ENCODE measurements around the gene SRGAP1.

The SRGAP1 gene

DNA sequence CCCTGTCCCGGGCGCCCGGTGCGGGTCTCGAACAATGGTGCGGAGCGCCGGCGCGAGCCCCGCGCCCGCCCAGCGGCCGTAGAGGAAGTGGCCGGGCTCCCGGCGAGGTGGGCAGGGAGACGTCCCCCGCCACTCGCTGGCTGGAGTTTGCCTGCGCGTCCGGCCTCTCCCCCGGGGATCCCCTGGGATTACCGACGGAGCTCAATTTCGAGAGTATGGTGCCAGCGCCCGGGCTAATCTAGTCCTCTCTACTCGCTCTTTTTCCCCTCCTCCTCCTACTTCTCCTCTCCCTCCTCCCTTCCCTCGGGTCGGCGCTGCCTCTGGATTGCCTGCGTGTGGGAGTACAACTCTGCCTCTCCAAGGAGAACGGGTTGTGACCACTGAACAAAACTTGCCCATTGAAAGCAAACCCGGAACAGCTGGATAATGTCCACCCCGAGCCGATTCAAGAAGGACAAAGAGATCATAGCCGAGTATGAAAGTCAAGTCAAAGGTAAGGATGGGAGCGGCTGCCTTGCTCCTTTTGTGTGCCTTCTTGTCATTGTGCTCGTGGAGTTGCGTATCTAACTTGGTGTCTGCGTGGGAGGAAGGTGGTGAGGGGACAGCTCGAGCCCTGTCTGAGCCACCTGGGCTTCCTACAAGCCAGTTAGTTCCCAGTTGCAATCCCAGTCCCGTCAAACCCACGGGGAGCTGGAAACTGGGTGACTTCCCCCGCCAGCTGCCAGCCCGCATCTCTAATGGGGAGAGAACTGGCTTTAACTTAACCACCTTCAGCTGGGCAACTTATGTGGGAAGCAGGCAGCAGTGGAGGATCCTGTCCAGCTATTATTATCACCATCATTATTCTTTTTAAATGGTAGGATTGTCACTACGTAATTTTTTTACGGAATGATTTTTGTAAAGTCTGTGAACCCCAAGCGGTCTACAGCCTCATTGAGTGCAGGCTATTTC is at the start of gene SRGAP1:
Gene SRGAP1 (plus strand): TSS at position 310 of the 951 bp plus-strand sequence. CDS start 117 bp downstream, at position 427.
- WGBS (ENCODE audit: insufficient coverage, insufficient read length), result no CpG with 5 or more reads among the region's 52 CpGs
- H3K4me3 ChIP-seq (ENCODE audit: low read length), result peak within 1 kb of the TSS; percentile 75
- H3K4me1 ChIP-seq (ENCODE audit: control insufficient read depth, insufficient read depth, low read length), result peaks cover 1% of the 10 kb centered on the region; the same call in 1 of the 2 replicates
- H3K9me3 ChIP-seq (ENCODE audit: control insufficient read depth, insufficient read depth, low read length), result no peaks in the 10 kb centered on the region
- no peak within 1 kb of the TSS for H3K27ac ChIP-seq (ENCODE audit: low read length)
- H3K27me3 ChIP-seq (ENCODE audit: control insufficient read depth, insufficient read depth, low read length), result no peaks in the 10 kb centered on the region; the same call in 1 of the 2 replicates
- no peaks in the 10 kb centered on the region for H3K36me3 ChIP-seq (ENCODE audit: control insufficient read depth, insufficient read depth, low read length)
- DNase-seq (ENCODE audit: low read depth, low spot score), result no peak

- Histone ChIP-seq H3K27ac (ENCODE audit: low read length) (no peak overlapping the region), H3K4me1 (ENCODE audit: control insufficient read depth, insufficient read depth, low read length) (no peaks in the 10 kb centered on the region), H3K36me3 (ENCODE audit: control insufficient read depth, insufficient read depth, low read length) (0 out of 2 replicates have a peak, but pooled peaks cover 3% of the 10 kb centered on the region), H3K4me3 (ENCODE audit: low read length) (no peak overlapping the region), H3K9me3 (ENCODE audit: control insufficient read depth, insufficient read depth, low read length) (no peaks in the 10 kb centered on the region), H3K27me3 (ENCODE audit: control insufficient read depth, insufficient read depth, low read length) (no peaks in the 10 kb centered on the region)
- DNase-seq (ENCODE audit: low read depth, low spot score), result peak; percentile 13
- no CpG with 5 or more reads among the region's 10 CpGs for WGBS (ENCODE audit: insufficient coverage, insufficient read length)
Measured at GRCh38 chr12:63795032-63795687, 49.3 kb upstream of the SRGAP1 start.

GRCh38 chr12:63795944-63796343 is 48.6 kb upstream of the SRGAP1 start:
- WGBS (ENCODE audit: insufficient coverage, insufficient read length), result 100% methylated on average over 1 of the region's 6 CpGs
- H3K27me3 ChIP-seq (ENCODE audit: control insufficient read depth, insufficient read depth, low read length), result no peaks in the 10 kb centered on the region
- no peak overlapping the region for H3K4me3 ChIP-seq (ENCODE audit: low read length)
- no peaks in the 10 kb centered on the region for H3K4me1 ChIP-seq (ENCODE audit: control insufficient read depth, insufficient read depth, low read length)
- DNase-seq (ENCODE audit: low read depth, low spot score), result no peak
- 0 out of 2 replicates have a peak, but pooled peaks cover 3% of the 10 kb centered on the region for H3K36me3 ChIP-seq (ENCODE audit: control insufficient read depth, insufficient read depth, low read length)
- H3K9me3 ChIP-seq (ENCODE audit: control insufficient read depth, insufficient read depth, low read length), result no peaks in the 10 kb centered on the region
- H3K27ac ChIP-seq (ENCODE audit: low read length), result no peak overlapping the region

DNA sequence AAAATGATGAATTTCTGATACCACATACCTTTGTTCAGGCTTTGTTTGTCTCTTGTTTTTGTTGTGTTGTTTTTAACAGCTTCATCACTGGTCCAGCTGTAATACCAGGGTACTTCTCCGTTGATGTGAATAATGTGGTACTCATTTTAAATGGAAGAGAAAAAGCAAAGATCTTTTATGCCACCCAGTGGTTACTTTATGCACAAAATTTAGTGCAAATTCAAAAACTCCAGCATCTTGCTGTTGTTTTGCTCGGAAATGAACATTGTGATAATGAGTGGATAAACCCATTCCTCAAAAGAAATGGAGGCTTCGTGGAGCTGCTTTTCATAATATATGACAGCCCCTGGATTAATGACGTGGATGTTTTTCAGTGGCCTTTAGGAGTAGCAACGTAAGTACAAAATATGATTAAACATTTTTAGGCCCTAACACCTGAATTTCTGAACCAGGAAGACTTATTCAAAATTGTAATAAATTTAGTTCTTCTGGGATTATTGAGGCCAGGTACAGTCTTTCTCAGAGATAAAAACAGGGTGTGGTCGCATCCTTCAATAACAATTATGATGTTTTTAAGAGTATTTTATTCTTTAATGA is 42.4 kb upstream of the SRGAP1 start:
- no peaks in the 10 kb centered on the region for H3K4me1 ChIP-seq (ENCODE audit: control insufficient read depth, insufficient read depth, low read length)
- H3K4me3 ChIP-seq (ENCODE audit: low read length), result no peak overlapping the region
- DNase-seq (ENCODE audit: low read depth, low spot score), result no peak
- H3K9me3 ChIP-seq (ENCODE audit: control insufficient read depth, insufficient read depth, low read length), result no peaks in the 10 kb centered on the region
- H3K27ac ChIP-seq (ENCODE audit: low read length), result no peak overlapping the region
- no CpG with 5 or more reads among the region's 6 CpGs for WGBS (ENCODE audit: insufficient coverage, insufficient read length)
- no peaks in the 10 kb centered on the region for H3K27me3 ChIP-seq (ENCODE audit: control insufficient read depth, insufficient read depth, low read length)
- no peaks in the 10 kb centered on the region for H3K36me3 ChIP-seq (ENCODE audit: control insufficient read depth, insufficient read depth, low read length)

- Histone ChIP-seq H3K4me3 (ENCODE audit: low read length) (no peak overlapping the region), H3K36me3 (ENCODE audit: control insufficient read depth, insufficient read depth, low read length) (no peaks in the 10 kb centered on the region), H3K4me1 (ENCODE audit: control insufficient read depth, insufficient read depth, low read length) (no peaks in the 10 kb centered on the region), H3K27me3 (ENCODE audit: control insufficient read depth, insufficient read depth, low read length) (no peaks in the 10 kb centered on the region), H3K27ac (ENCODE audit: low read length) (no peak overlapping the region), H3K9me3 (ENCODE audit: control insufficient read depth, insufficient read depth, low read length) (no peaks in the 10 kb centered on the region)
- no peak for DNase-seq (ENCODE audit: low read depth, low spot score)
- no CpG with 5 or more reads among the region's 2 CpGs for WGBS (ENCODE audit: insufficient coverage, insufficient read length)
Measured at GRCh38 chr12:63804746-63805145, 39.8 kb upstream of the SRGAP1 start.

DNA sequence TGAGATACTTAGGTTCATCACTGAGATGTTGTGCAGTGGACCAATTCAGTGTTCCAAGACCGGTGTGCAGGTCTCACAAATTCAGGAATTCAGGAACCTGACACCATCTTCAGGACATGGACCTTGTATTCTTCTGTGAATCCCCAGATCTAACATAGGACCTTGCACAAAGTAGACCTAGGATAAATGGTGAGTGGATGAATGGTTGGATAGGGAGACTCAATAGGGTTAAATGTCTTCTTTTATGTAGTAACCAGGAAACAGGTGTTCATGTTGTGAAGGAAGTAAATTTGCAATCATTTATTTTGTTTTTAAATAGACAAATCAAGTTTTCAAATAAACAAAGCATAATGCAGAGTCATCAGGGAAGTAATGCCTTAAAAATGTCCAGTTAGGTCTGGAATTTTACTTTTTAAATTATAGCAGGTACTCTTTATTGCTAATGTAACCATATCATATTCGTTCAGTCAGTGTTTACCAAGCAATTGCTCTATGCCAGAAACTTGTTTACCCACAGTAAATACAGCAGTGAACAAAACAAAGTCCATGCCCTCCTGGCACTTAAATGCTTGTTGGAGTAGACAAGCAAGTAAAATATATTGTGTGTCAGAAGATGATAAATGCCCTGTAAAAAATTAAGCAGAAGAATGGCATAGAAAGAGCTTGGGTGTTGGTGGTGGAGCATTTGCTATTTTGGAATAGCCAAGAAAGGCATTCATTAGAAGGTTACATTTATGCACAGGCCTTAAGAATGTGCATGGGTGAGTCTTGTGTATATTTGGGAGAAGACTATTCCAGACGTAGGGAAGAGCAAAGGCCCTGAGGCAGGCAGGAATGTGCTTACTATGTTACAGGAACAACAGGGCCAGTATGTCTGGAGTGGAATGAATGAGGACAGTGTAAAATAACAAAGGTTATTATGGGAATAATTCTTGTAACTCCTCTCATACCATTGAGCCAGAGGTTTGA is 38.5 kb upstream of the SRGAP1 start:
- H3K27me3 ChIP-seq (ENCODE audit: control insufficient read depth, insufficient read depth, low read length), result no peaks in the 10 kb centered on the region
- H3K27ac ChIP-seq (ENCODE audit: low read length), result no peak overlapping the region
- H3K4me1 ChIP-seq (ENCODE audit: control insufficient read depth, insufficient read depth, low read length), result no peaks in the 10 kb centered on the region
- no CpG with 5 or more reads among the region's 3 CpGs for WGBS (ENCODE audit: insufficient coverage, insufficient read length)
- no peak overlapping the region for H3K4me3 ChIP-seq (ENCODE audit: low read length)
- no peaks in the 10 kb centered on the region for H3K9me3 ChIP-seq (ENCODE audit: control insufficient read depth, insufficient read depth, low read length)
- no peaks in the 10 kb centered on the region for H3K36me3 ChIP-seq (ENCODE audit: control insufficient read depth, insufficient read depth, low read length)
- no peak for DNase-seq (ENCODE audit: low read depth, low spot score)

- no peak overlapping the region for H3K27ac ChIP-seq (ENCODE audit: low read length)
- no peak for DNase-seq (ENCODE audit: low read depth, low spot score)
Measured at GRCh38 chr12:63808631-63809030, 35.9 kb upstream of the SRGAP1 start.

GRCh38 chr12:63809566-63809965 is 34.9 kb upstream of the SRGAP1 start:
- no peaks in the 10 kb centered on the region for H3K27me3 ChIP-seq (ENCODE audit: control insufficient read depth, insufficient read depth, low read length)
- no peaks in the 10 kb centered on the region for H3K9me3 ChIP-seq (ENCODE audit: control insufficient read depth, insufficient read depth, low read length)
- no peak for DNase-seq (ENCODE audit: low read depth, low spot score)
- no CpG with 5 or more reads among the region's 4 CpGs for WGBS (ENCODE audit: insufficient coverage, insufficient read length)
- no peaks in the 10 kb centered on the region for H3K4me1 ChIP-seq (ENCODE audit: control insufficient read depth, insufficient read depth, low read length)
- no peaks in the 10 kb centered on the region for H3K36me3 ChIP-seq (ENCODE audit: control insufficient read depth, insufficient read depth, low read length)
- no peak overlapping the region for H3K27ac ChIP-seq (ENCODE audit: low read length)
- no peak overlapping the region for H3K4me3 ChIP-seq (ENCODE audit: low read length)

More at GRCh38 chr12:63808631-63809030, 35.9 kb upstream of the SRGAP1 start:
- Histone ChIP-seq H3K4me1 (ENCODE audit: control insufficient read depth, insufficient read depth, low read length) (no peaks in the 10 kb centered on the region), H3K9me3 (ENCODE audit: control insufficient read depth, insufficient read depth, low read length) (no peaks in the 10 kb centered on the region), H3K27me3 (ENCODE audit: control insufficient read depth, insufficient read depth, low read length) (no peaks in the 10 kb centered on the region), H3K36me3 (ENCODE audit: control insufficient read depth, insufficient read depth, low read length) (no peaks in the 10 kb centered on the region), H3K4me3 (ENCODE audit: low read length) (no peak overlapping the region)
- WGBS (ENCODE audit: insufficient coverage, insufficient read length), result no CpG with 5 or more reads among the region's 5 CpGs

DNA sequence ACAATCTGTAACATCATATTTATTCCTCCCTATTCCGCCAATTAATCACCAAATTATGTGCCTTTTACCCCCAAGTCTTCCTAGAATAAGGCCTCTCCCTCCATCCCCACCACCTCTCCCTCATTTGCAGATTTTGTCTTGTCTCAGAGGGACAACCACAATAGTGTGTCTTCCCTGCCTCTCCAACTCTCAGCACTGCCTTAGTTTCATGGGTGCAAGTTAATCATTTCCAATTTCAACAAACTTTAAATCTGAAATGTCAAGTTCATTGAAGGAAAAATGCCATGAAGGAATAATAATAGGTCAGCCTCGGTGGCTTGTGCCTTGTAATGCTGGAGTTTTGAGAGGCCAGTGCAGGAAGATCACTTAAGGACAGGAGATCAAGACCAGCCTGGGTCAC is 33.2 kb upstream of the SRGAP1 start:
- no peak overlapping the region for H3K4me3 ChIP-seq (ENCODE audit: low read length)
- no peak overlapping the region for H3K27ac ChIP-seq (ENCODE audit: low read length)
- H3K27me3 ChIP-seq (ENCODE audit: control insufficient read depth, insufficient read depth, low read length), result no peaks in the 10 kb centered on the region
- H3K4me1 ChIP-seq (ENCODE audit: control insufficient read depth, insufficient read depth, low read length), result no peaks in the 10 kb centered on the region
- no peaks in the 10 kb centered on the region for H3K9me3 ChIP-seq (ENCODE audit: control insufficient read depth, insufficient read depth, low read length)
- WGBS (ENCODE audit: insufficient coverage, insufficient read length), result 100% methylated on average over 1 of the region's 2 CpGs
- no peak for DNase-seq (ENCODE audit: low read depth, low spot score)
- no peaks in the 10 kb centered on the region for H3K36me3 ChIP-seq (ENCODE audit: control insufficient read depth, insufficient read depth, low read length)
